ENCODE results near the gene PRSS21.

The PRSS21 gene

DNA sequence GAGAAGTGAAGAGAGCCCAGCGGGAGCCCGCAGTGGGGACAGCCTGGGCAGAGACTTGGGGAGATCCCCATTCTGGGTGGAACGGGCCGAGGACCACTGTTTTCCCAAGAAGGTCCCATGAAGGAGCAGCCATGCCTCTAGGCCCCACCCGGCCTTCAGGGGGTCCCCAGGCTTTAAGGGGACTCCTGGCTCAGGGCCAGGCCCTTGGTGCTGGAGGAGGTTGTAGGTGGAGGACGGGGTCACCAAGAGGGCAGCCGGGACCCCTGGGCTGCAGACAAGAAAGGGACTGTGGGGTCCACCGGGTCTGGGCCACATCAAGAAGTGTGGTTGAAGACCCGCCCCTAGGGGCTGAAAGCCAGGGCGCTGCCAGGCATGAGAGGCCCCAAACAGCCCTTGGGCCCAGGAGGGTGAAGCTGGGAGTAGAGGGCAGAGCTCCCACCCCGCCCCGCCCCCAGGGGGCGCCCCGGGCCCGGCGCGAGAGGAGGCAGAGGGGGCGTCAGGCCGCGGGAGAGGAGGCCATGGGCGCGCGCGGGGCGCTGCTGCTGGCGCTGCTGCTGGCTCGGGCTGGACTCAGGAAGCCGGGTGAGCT is at the start of gene PRSS21:
PRSS21 (plus strand) TSS at position 487 of the 589 bp plus-strand sequence; CDS start at position 519, 32 bp downstream.
- no peak for DNase-seq (ENCODE audit: low read depth)

- no peak for DNase-seq (ENCODE audit: low read depth)
Measured at GRCh38 chr16:2767891-2768290, 49.1 kb upstream of the PRSS21 start.

DNA sequence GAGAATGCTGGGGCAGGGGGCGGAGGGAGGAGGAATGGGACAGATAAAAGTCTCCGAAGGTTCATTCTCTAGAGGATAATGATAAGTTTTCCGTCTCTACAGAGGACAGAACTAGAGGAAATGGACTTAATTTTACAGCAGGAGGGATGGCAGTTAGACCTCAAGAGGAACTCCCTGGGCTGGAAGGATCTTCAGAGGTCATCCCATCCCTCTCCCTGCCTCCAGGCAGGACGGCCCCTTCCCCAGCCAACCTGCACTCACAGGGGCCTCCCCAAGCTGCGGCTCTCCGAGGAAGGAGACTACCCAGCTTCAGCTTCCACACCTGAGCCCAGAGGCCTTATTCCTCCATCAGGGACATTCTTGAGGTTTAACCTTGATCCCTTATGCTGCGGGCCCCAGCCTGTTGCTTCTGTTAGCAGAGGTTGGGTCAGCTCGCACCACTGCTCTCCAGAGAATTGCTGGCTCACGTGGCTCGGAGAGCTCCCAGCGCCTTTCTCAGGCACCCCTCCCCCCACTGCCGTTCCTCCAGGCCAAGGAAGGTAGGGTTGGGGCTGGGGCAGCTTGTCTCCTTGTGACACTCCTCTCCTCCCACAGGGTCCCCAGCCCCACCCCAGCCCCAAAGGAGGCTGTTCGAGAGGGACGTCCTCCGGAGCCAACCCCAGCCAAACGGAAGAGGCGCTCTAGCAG is 48.5 kb upstream of the PRSS21 start:
- no peak for DNase-seq (ENCODE audit: low read depth)

DNA sequence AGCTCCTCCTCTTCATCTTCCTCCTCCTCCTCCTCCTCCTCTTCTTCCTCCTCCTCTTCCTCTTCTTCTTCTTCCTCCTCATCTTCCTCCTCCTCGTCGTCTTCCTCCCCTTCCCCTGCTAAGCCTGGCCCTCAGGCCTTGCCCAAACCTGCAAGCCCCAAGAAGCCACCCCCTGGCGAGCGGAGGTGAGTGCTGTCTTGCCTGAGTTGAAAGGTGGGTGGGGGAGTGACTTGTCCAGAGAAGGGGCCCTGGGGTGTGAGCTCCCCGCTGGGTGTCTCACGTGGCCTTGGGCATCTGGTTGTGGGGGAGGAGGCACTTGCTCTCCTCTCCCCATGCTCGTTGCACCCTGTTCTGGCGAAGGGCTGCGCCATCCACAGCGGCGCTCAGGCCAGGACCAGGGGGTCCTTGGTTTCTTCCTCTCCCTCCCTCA is 47.9 kb upstream of the PRSS21 start:
- DNase-seq (ENCODE audit: low read depth) = no peak

- no peak for DNase-seq (ENCODE audit: low read depth)
Measured at GRCh38 chr16:2769675-2770056, 47.4 kb upstream of the PRSS21 start.

- no peak for DNase-seq (ENCODE audit: low read depth)
Measured at GRCh38 chr16:2770057-2770951, 46.7 kb upstream of the PRSS21 start.

DNA sequence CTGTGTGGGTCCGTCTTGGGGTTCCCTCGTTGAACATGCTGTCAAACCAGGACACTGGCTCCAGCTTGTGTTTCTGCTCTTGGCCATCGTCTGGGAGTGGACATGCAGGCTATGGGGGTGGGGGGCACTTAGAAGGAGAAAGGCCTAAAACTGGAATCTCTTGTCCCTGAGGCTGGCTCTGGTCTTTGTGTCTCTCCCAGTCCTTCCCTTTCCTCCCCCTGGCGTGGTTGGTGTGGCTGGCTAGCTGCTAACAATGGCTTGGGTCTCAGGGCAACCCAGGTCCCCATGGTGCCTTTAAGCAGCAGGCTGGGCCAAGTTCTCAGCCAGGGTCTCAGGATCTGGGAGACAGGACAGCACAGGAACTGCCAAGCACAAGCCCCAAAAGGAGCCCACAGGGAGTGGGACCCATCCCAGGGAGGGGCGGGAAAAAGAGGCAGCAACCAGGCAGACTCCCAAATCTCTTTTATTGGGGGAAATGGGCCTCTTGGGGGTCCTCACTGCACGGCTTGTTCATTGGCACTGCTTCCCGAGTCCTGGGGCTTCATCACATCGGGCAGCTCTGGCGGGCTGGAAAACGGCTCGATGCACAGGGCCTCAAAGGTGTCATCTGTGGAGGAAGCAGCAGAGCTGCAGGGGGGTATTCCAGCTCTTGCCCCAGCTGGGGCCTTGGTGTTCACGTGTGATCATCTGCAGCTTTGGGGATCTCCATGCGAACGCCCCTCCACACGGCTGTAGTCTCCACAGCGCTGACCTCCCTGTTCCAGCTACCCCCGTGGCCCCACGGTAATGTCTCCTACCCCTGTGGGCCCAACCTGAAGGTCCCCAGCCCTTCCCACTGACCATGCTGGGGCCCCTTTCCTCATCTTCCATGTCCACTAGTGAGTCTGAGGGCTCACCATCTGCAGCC is 45.3 kb upstream of the PRSS21 start:
- DNase-seq (ENCODE audit: low read depth) = no peak

- no peak for DNase-seq (ENCODE audit: low read depth)
Measured at GRCh38 chr16:2773188-2773968, 43.7 kb upstream of the PRSS21 start.

DNA sequence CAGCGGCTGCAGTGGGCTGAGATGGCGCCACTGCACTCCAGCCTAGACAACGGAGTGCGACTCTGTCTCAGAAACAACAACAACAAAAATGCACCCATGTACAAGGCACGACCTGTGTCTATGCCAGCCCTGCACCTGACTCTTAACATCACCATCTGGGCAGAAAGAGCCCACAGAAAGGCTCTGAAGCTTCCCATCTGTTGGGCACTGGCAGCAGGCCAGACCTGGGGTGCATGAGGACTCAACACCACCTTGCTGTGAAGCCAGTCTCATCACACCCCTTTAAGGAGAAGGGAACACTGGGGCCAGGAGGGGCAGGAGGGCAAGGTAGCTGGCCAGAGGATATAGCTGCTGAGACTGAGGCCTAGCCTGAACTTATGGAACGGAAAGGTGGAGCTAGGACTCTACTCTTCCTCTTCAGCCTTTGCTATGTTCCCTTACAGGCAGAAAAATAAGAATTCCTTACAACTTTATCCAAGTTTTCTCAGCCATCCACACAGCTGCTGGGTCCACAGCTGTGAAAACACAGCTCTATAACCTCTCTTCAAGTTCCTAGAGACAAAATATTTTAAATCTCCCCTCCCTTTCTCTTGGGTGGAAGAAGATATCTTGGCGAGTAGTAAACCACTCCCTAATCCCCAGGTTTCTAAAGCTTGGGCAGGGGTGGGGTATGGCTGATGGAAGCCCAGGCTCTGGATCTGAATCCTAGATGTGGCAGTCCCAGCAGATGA is 42.7 kb upstream of the PRSS21 start:
- DNase-seq (ENCODE audit: low read depth) = no peak

- no peak for DNase-seq (ENCODE audit: low read depth)
Measured at GRCh38 chr16:2775131-2775716, 41.8 kb upstream of the PRSS21 start.

DNA sequence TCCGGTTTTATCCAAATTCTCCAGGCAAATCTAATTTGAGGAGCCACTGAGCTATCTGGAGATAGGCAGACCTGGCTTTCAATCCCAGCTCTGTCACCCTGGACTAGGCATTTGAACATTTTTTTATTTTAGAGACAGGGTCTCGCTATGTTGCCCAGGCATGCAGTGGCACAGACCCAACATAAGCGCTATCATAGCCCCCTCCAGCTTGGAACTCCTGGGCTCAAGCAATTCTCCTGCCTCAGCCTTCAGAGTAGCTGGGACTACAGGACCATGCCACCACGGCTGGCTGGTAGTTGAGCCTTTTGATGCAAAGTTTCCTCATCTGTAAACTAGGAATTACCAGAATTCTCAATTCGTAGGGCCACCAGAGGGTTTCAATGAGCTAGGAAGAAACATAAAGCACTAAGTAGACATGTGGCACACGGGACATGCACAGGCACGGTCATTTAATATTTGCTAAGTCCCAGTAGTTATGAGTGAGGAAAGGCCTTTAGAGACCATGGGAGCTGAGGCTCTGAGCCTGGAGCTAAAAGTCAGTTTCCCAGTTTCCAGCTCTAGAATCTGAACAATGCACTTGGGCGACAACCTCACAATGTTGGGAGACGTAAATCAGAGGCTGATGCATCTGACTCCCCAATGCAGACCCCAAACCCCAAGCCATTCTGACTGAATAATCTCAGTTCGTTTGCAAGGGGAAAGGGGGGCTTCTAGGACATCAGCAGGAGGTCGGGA is 41.1 kb upstream of the PRSS21 start:
- DNase-seq (ENCODE audit: low read depth) = no peak

DNA sequence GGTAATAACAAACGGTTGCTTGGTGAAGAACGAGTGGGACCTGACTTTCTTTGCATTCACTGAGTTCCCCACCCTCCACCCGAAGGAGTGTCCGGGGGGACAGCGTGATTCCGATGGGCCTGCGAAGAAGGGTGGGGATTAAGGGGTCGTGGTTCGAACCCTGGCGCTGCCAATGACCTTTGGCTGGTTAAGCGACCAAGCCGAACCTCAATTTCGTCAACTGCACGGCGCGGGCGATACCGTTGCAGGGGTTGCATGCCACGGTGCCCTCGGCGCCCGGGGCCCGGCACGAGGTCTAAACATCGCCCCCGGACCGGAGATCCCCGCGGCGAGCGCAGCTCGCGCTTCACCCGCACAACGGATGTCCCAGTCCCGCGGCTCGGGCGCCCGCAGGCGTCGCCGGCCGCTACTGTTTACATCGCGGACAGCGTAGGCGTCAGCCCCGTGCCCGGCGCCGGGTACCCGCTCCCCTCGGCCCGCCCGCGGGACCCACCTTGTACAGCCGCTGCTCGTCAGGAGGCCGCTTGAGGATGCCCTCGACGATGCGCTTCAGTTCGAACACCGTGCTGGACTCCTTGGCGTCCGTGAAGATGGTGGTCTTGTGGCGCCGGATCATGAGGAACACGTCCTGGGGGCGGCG is 40.4 kb upstream of the PRSS21 start:
- no peak for DNase-seq (ENCODE audit: low read depth)

- DNase-seq (ENCODE audit: low read depth) = peak; percentile 80
Measured at GRCh38 chr16:2777231-2777902, 39.7 kb upstream of the PRSS21 start, which contains the start of gene ELOB. Gene ELOB (minus strand): TSS chr16:2777280. CDS start chr16:2777239, 41 bp downstream.

- no peak for DNase-seq (ENCODE audit: low read depth)
Measured at GRCh38 chr16:2777903-2778629, 39.0 kb upstream of the PRSS21 start.

GRCh38 chr16:2778630-2778958 is 38.4 kb upstream of the PRSS21 start:
- DNase-seq (ENCODE audit: low read depth) = no peak

- no peak for DNase-seq (ENCODE audit: low read depth)
Measured at GRCh38 chr16:2779151-2779920, 37.7 kb upstream of the PRSS21 start.

All from stimulated activated CD8-positive, alpha-beta memory T cell treated with anti-CD3 and anti-CD28 coated beads, Interleukin-15, amount 100 ng/mL, for 24 hours (primary cell).